GM13977 (cell line): ENCODE measurements around the gene ZNF718.

ENCODE experiments used
- DNase-seq: peaks from one replicate; pipeline ENCODE4 v3.0.0; 2012; ENCODE audit warnings: low spot score
- CTCF ChIP-seq: IDR thresholded peaks from 2 replicates; pipeline ENCODE4 v1.5.1; 2012; ENCODE audit warnings: mild to moderate bottlenecking, control low read depth; ENCODE audit not compliant: insufficient read depth; ENCODE audit errors: extremely low read depth, missing control alignments
- in situ Hi-C: fragments of 300-500 bp; cut with MboI; formaldehyde crosslinking; loops from one replicate; pipeline ENCODE4 v1.12.0; 2022; ENCODE audit warnings: low sequenced_read_pairs, low pct_unique_long_range_greater_than_20kb, mixed read lengths, inconsistent platforms; ENCODE audit not compliant: unreplicated experiment

ZNF718 gene

GRCh38 chr4:107444-108429, 16.6 kb upstream of the ZNF718 start:
- no peak for TF ChIP-seq CTCF
- no peak for DNase-seq
- in situ Hi-C loops, result no loop called here

GRCh38 chr4:112771-113170, 11.5 kb upstream of the ZNF718 start:
- DNase-seq, result no peak
- in situ Hi-C loops, result no loop called here
- no peak for TF ChIP-seq CTCF

- in situ Hi-C loops, result no loop called here
- DNase-seq, result no peak
- no peak for TF ChIP-seq CTCF
These were observed 10.6 kb upstream of the ZNF718 start for GRCh38 chr4:113732-114131.

GRCh38 chr4:114149-114548, 10.2 kb upstream of the ZNF718 start:
- no peak for DNase-seq
- no peak for TF ChIP-seq CTCF
- in situ Hi-C loops, result no loop called here

GRCh38 chr4:116499-116898, 7.8 kb upstream of the ZNF718 start:
- in situ Hi-C loops, result no loop called here
- no peak for DNase-seq

GRCh38 chr4:120616-121015, 3.7 kb upstream of the ZNF718 start:
- DNase-seq, result no peak
- no peak for TF ChIP-seq CTCF
- in situ Hi-C loops, result no loop called here

More at GRCh38 chr4:116499-116898, 7.8 kb upstream of the ZNF718 start:
- no peak for TF ChIP-seq CTCF
